ENCODE results near the gene FBXO36. TPM values are rescaled to one million over a fixed set of nuclear protein-coding genes. Genes with fewer than 3 reads are reported as not detected.
A peak's percentile ranks its signal among the peaks of the same experiment; 100 is the strongest.

The FBXO36 gene
- total RNA-seq, 4 donors from 2014 or later, result 0.88 to 8.8 (median 5.4) TPM

DNA sequence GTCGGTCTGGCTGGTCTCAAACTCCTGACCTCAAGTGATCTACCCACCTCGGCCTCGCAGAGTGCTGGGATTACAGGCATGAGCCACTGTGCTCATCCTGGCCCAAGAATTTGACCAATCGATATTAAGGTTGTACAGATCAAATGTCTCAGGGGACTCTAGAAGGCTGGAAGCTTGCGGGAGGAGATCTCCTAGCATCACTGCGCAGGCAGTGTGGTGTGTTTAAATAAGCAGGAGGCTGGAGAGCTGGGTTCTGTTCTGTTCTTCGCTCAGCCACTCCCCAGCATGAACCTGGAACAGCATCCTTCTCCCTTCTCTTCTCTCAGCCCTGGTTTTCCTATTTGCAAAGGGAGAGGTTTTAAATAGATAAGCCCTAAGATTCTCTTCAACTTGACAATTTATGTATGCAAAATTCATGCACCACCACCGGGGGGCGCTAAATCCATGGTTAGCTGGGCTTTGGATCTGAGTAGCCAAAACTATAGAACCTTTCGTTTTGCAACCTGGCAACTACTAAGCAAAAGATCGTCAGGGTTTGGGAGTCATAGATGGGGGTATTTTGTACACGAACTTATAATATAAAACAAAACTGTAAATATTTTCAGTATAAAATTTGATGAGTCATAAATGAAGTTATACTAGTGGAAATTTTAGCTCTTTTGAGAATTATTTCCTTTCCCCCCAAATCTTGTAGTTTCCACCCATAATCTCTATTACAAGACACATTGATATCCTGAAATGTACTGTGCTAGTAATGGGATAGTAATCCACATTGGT is 85.8 kb downstream of the FBXO36 start:
- Histone ChIP-seq H3K4me3 (no peak overlapping the region), H3K27ac (no peak overlapping the region), H3K27me3 (no peaks in the 10 kb centered on the region), H3K36me3 (no peaks in the 10 kb centered on the region), H3K9me3 (no peaks in the 10 kb centered on the region), H3K4me1 (no peaks in the 10 kb centered on the region)
- intact Hi-C loops (cut with DNase I; ENCODE audit: low total_unique reads), result no loop called here
- DNase-seq, result peak; percentile 58 to 66
- TF ChIP-seq, protein P1, sequence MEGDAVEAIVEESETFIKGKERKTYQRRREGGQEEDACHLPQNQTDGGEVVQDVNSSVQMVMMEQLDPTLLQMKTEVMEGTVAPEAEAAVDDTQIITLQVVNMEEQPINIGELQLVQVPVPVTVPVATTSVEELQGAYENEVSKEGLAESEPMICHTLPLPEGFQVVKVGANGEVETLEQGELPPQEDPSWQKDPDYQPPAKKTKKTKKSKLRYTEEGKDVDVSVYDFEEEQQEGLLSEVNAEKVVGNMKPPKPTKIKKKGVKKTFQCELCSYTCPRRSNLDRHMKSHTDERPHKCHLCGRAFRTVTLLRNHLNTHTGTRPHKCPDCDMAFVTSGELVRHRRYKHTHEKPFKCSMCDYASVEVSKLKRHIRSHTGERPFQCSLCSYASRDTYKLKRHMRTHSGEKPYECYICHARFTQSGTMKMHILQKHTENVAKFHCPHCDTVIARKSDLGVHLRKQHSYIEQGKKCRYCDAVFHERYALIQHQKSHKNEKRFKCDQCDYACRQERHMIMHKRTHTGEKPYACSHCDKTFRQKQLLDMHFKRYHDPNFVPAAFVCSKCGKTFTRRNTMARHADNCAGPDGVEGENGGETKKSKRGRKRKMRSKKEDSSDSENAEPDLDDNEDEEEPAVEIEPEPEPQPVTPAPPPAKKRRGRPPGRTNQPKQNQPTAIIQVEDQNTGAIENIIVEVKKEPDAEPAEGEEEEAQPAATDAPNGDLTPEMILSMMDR (IDR thresholded peaks at IDR 0.05), result peak; percentile 60 to 69 (median 64)
- no peak for TF ChIP-seq POLR2A (IDR thresholded peaks at IDR 0.05)

DNA sequence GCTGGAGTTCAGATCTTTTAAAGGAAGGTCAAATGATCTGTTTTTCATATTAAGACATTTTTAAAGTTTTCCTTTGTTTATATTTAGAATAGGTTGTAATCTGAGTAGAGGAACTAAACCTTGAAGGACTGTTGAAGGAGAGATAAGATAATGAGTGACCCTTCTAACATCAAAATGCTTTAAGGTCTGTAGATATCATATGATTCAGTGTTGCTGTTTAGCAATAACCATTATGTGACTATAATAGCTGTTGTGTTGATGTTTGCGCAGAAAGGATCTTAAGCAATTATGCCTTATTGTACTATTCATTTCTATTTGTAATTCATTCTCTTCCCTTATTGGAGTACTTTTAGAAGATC is 86.4 kb downstream of the FBXO36 start:
- Histone ChIP-seq H3K4me1 (no peaks in the 10 kb centered on the region), H3K36me3 (no peaks in the 10 kb centered on the region), H3K9me3 (no peaks in the 10 kb centered on the region), H3K27ac (no peak overlapping the region), H3K27me3 (no peaks in the 10 kb centered on the region), H3K4me3 (no peak overlapping the region)
- intact Hi-C loops (cut with DNase I; ENCODE audit: low total_unique reads), result no loop called here
- TF ChIP-seq, protein P1 (IDR thresholded peaks at IDR 0.05), result no peak
- no peak for TF ChIP-seq POLR2A (IDR thresholded peaks at IDR 0.05)
- DNase-seq, result no peak

DNA sequence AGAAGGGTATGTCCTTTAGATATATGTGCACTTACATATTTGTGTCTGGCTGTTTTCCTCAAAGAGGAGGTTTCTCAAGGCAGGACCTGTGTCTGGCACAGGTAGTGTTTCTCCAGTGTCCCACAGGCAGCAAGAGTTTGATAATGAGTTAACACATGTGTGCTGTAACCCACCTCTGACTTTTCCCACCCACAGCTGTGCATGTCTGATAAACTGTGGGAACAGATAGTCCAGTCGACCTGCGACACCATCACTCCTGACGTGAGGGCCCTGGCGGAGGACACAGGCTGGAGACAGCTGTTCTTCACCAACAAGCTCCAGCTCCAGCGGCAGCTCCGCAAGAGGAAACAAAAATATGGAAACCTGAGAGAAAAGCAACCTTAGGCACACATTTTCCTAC is 88.2 kb downstream of the FBXO36 start:
- Histone ChIP-seq H3K27me3 (no peaks in the 10 kb centered on the region), H3K36me3 (no peaks in the 10 kb centered on the region), H3K4me1 (no peaks in the 10 kb centered on the region), H3K9me3 (no peaks in the 10 kb centered on the region), H3K4me3 (no peak overlapping the region), H3K27ac (no peak overlapping the region)
- DNase-seq, result no peak
- intact Hi-C loops (cut with DNase I; ENCODE audit: low total_unique reads), result no loop called here
- TF ChIP-seq POLR2A (IDR thresholded peaks at IDR 0.05), result no peak
- TF ChIP-seq, protein P1 (IDR thresholded peaks at IDR 0.05), result no peak

DNA sequence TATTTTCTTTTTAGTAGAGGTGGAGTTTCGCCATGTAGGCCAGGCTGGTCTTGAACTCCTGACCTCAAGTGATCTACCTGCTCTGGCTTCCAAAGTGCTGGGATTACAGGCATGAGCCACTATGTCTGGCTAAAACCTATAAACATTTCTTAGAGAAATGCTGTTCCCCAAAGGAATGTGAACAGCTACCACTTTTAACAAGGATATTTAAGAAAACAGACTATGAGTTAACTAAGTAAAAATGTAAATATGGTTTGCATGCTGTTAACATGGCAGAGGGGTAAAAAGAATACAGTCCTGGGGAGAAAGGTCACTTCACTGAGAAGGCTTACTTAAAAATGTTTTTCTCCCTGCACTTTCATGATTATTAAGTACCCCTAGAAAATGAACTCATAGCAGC is 89.3 kb downstream of the FBXO36 start:
- intact Hi-C loops (cut with DNase I; ENCODE audit: low total_unique reads), result no loop called here
- H3K27me3 ChIP-seq, result no peaks in the 10 kb centered on the region
- TF ChIP-seq POLR2A (IDR thresholded peaks at IDR 0.05), result no peak
- TF ChIP-seq, protein P1 (IDR thresholded peaks at IDR 0.05), result no peak
- no peak overlapping the region for H3K4me3 ChIP-seq
- DNase-seq, result no peak
- H3K36me3 ChIP-seq, result no peaks in the 10 kb centered on the region
- H3K27ac ChIP-seq, result no peak overlapping the region
- H3K4me1 ChIP-seq, result no peaks in the 10 kb centered on the region
- H3K9me3 ChIP-seq, result no peaks in the 10 kb centered on the region

DNA sequence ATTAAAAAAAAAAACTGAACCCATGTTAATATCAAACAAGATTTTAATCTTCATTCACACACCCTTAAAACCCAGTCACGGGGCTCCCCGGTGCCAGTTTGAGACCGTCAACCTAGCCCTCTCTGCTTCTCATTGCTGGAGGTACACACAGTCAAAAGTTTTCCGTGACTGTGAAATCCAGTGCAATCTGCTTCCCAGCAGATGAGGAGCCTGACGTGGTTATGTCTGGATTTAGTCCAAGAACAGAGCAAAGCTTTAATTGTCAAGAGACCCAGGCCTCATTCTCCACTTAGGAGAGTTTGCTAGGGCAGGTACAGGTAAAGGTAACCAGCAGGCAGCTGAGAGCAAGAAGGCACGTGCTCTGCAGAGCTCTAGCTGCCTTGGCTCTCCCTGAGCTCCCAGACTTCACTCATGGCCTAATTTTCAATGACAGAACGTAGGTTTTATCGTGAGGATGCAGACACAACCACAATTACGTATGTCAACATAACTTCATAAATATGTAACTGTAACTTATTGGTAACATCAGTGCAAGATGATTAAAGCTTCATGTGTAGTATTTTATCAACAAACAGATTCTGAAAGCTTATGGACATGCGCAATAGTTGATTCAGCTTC is 90.1 kb downstream of the FBXO36 start:
- TF ChIP-seq POLR2A (IDR thresholded peaks at IDR 0.05), result no peak
- TF ChIP-seq, protein P1 (IDR thresholded peaks at IDR 0.05), result no peak
- no peak overlapping the region for H3K27ac ChIP-seq
- H3K4me1 ChIP-seq, result no peaks in the 10 kb centered on the region
- H3K4me3 ChIP-seq, result no peak overlapping the region
- no peak for DNase-seq
- no peaks in the 10 kb centered on the region for H3K27me3 ChIP-seq
- no peaks in the 10 kb centered on the region for H3K36me3 ChIP-seq
- H3K9me3 ChIP-seq, result no peaks in the 10 kb centered on the region
- intact Hi-C loops (cut with DNase I; ENCODE audit: low total_unique reads), result no loop called here
